GM23338 (cell line): ENCODE results near the gene PRSS58. TPM values are rescaled to one million over a fixed set of nuclear protein-coding genes. Genes with fewer than 3 reads are reported as not detected.

ENCODE experiments used
- ATAC-seq: fragments of 200-7000 bp; cut with Tn5 transposase; 3 replicates; pipeline ENCODE4 v1.9.1; 2020
- DNase-seq: peaks from one replicate; pipeline ENCODE4 v3.0.0-alpha.2; 2015; ENCODE audit warnings: low spot score
- H2AFZ ChIP-seq: fragments of 200-600 bp; sonication (generic); 2 replicates; pipeline ENCODE4 v1.8.0; 2016; ENCODE audit warnings: antibody characterized with exemption, mild to moderate bottlenecking, moderate library complexity
- H3F3A ChIP-seq: fragments of 200-600 bp; sonication (generic); replicated peaks from 2 replicates; pipeline ENCODE4 v1.8.0; 2017; ENCODE audit warnings: antibody characterized with exemption, mixed run types, low read depth
- H3K27ac ChIP-seq: fragments of 200-600 bp; sonication (generic); 2 replicates; pipeline ENCODE4 v1.6.1; 2016; ENCODE audit warnings: low read depth
- H3K27me3 ChIP-seq: fragments of 200-600 bp; sonication (generic); 2 replicates; pipeline ENCODE4 v1.8.0; 2016; ENCODE audit warnings: mild to moderate bottlenecking, mixed run types, moderate library complexity; ENCODE audit not compliant: insufficient read depth
- H3K36me3 ChIP-seq: fragments of 200-600 bp; sonication (generic); 2 replicates; pipeline ENCODE4 v1.8.0; 2016; ENCODE audit warnings: mild to moderate bottlenecking; ENCODE audit not compliant: insufficient read depth
- H3K4me1 ChIP-seq: fragments of 200-600 bp; sonication (generic); 2 replicates; pipeline ENCODE4 v1.8.0; 2016; ENCODE audit warnings: mild to moderate bottlenecking, moderate library complexity; ENCODE audit not compliant: insufficient read depth
- H3K4me2 ChIP-seq: fragments of 200-600 bp; sonication (generic); 2 replicates; pipeline ENCODE4 v1.7.1; 2017; ENCODE audit warnings: mixed run types
- H3K4me3 ChIP-seq: fragments of 200-600 bp; sonication (generic); 2 replicates; pipeline ENCODE4 v1.6.1; 2016; ENCODE audit warnings: mixed run types
- H3K79me2 ChIP-seq: fragments of 200-600 bp; sonication (generic); replicated peaks from 2 replicates; pipeline ENCODE4 v1.8.0; 2017; ENCODE audit warnings: mild to moderate bottlenecking; ENCODE audit not compliant: insufficient read depth
- H3K9me2 ChIP-seq: fragments of 200-600 bp; sonication (generic); 2 replicates; pipeline ENCODE4 v1.8.0; 2017; ENCODE audit not compliant: insufficient read depth
- H4K20me1 ChIP-seq: fragments of 200-600 bp; sonication (generic); replicated peaks from 2 replicates; pipeline ENCODE4 v1.8.0; 2017; ENCODE audit warnings: mild to moderate bottlenecking; ENCODE audit not compliant: insufficient read depth
- H3K27ac Mint-ChIP-seq: 2 replicates; pipeline ENCODE4 v1.8.0; 2020; ENCODE audit warnings: inconsistent platforms, mild to moderate bottlenecking, moderate library complexity, mixed read lengths
- H3K27me3 Mint-ChIP-seq: 3 replicates; pipeline ENCODE4 v1.8.0; 2022; ENCODE audit warnings: low read depth, mild to moderate bottlenecking, moderate library complexity, mixed read lengths, inconsistent platforms; ENCODE audit not compliant: insufficient read depth, poor library complexity
- H3K36me3 Mint-ChIP-seq: 3 replicates; pipeline ENCODE4 v1.8.0; 2021; ENCODE audit warnings: low read depth, mild to moderate bottlenecking, inconsistent platforms, moderate library complexity, mixed read lengths
- H3K4me1 Mint-ChIP-seq: 3 replicates; pipeline ENCODE4 v1.8.0; 2020; ENCODE audit warnings: mild to moderate bottlenecking, inconsistent platforms, mixed read lengths
- H3K4me3 Mint-ChIP-seq: 3 replicates; pipeline ENCODE4 v1.8.0; 2021; ENCODE audit warnings: moderate library complexity, mild to moderate bottlenecking, inconsistent platforms, mixed read lengths
- H3K9me3 Mint-ChIP-seq: 3 replicates; pipeline ENCODE4 v1.8.0; 2020; ENCODE audit warnings: moderate library complexity, mild to moderate bottlenecking, inconsistent platforms, mixed read lengths
- CREB1 ChIP-seq: fragments of 250-450 bp; sonication (Bioruptor Pico); IDR thresholded peaks from 2 replicates; pipeline ENCODE4 v1.5.0; 2020; ENCODE audit warnings: low read depth, mild to moderate bottlenecking, moderate library complexity
- ETS1 ChIP-seq: IDR thresholded peaks from 2 replicates; pipeline ENCODE4 v1.6.1; 2016; ENCODE audit warnings: antibody characterized with exemption
- EZH2 ChIP-seq: fragments of 200-600 bp; sonication (generic); IDR thresholded peaks from one replicate; pipeline ENCODE4 v1.8.0; 2017; ENCODE audit warnings: antibody characterized with exemption, mild to moderate bottlenecking, low read depth; ENCODE audit not compliant: unreplicated experiment
- EZH2phosphoT487 ChIP-seq: fragments of 200-600 bp; sonication (generic); IDR thresholded peaks from one replicate; pipeline ENCODE4 v1.8.1; 2018; ENCODE audit warnings: antibody characterized with exemption; ENCODE audit not compliant: unreplicated experiment
- JUNB ChIP-seq: IDR thresholded peaks from one replicate; pipeline ENCODE4 v1.6.1; 2016; ENCODE audit warnings: antibody characterized with exemption; ENCODE audit not compliant: unreplicated experiment
- NANOG ChIP-seq: IDR thresholded peaks from 2 replicates; pipeline ENCODE4 v1.6.1; 2016; ENCODE audit warnings: antibody characterized with exemption, borderline replicate concordance
- POLR2AphosphoS5 ChIP-seq: IDR thresholded peaks from 2 replicates; pipeline ENCODE4 v1.6.1; 2016; ENCODE audit warnings: antibody characterized with exemption, low read depth
- REST ChIP-seq: IDR thresholded peaks from one replicate; pipeline ENCODE4 v1.6.1; 2018; ENCODE audit warnings: antibody characterized with exemption; ENCODE audit not compliant: unreplicated experiment
- STAT1 ChIP-seq: IDR thresholded peaks from one replicate; pipeline ENCODE4 v1.6.1; 2016; ENCODE audit warnings: antibody characterized with exemption; ENCODE audit not compliant: unreplicated experiment
- ZNF114 ChIP-seq: fragments of 250-450 bp; sonication (Bioruptor Pico); IDR thresholded peaks from 2 replicates; pipeline ENCODE4 v1.5.0; 2020; ENCODE audit warnings: mild to moderate bottlenecking, moderate library complexity
- ZNF331 ChIP-seq: fragments of 250-450 bp; sonication (Bioruptor Pico); IDR thresholded peaks from 2 replicates; pipeline ENCODE4 v1.5.0; 2020; ENCODE audit warnings: low read depth, mild to moderate bottlenecking, moderate library complexity
- polyA plus RNA-seq: library from polyadenylated mRNA; unstranded; fragments of >200 nt; fragmentation: Nextera tagmentation; extraction: Ambion mirVana; gene quantifications from 2 replicates; pipeline ENCODE4 v1.2.1, GENCODE V29; 2016
- total RNA-seq: library from RNA; depleted of rRNA; stranded (reverse); fragments of >200 nt; shearing (Covaris generic); gene quantifications from 2 replicates; pipeline ENCODE4 v1.2.3, GENCODE V29; 2014
- TF ChIP-seq, protein P1 (sequence below), 2 experiments: fragments of 200-600 bp in 1 of 2; sonication (generic) in 1 of 2; conservative IDR thresholded peaks; 2 replicates each; pipeline versions ENCODE4 v1.5.1 to v1.6.1; 2016 to 2017; ENCODE audit warnings: antibody characterized with exemption in 2 of 2, low read depth in 2 of 2, mild to moderate bottlenecking in 2 of 2, moderate library complexity in 1 of 2
- TF ChIP-seq, protein P2 (sequence below): fragments of 250-450 bp; sonication (Bioruptor Pico); IDR thresholded peaks from 2 replicates; pipeline ENCODE4 v1.5.0; 2020; ENCODE audit warnings: mild to moderate bottlenecking, moderate library complexity

Gene PRSS58
- total and polyA plus RNA-seq, 2 experiments from 2014 or later: not detected

DNA sequence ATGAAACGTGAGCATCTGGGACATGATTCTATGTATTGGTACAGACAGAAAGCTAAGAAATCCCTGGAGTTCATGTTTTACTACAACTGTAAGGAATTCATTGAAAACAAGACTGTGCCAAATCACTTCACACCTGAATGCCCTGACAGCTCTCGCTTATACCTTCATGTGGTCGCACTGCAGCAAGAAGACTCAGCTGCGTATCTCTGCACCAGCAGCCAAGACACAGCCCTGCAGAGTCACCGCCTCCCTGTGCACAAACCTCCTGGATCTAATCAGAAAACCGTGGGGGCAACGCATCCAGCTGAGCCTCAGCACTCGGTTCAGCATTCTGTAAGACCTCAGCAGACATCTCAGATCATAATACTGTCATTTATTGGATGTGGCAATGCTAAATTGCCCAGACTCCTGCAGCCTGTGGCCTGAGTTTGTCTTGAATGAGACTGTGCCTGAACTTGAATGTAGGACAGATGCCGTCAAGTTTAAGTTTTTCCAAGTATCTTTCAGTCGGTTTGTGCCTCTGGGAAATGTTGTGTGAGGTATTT, 41.5 kb upstream of the PRSS58 start:
- no peak for DNase-seq
- Mint-ChIP-seq H3K9me3 (no peaks in the 10 kb centered on the region; the same call in 2 of the 3 replicates), H3K4me1 (peaks cover 12% of the 10 kb centered on the region), H3K27ac (no peak overlapping the region), H3K36me3 (no peaks in the 10 kb centered on the region), H3K4me3 (no peak overlapping the region), H3K27me3 (peaks cover 13% of the 10 kb centered on the region)
- peaks cover 3% of the 10 kb centered on the region; the same call in 1 of the 2 replicates for H3K27me3 ChIP-seq
- H4K20me1 ChIP-seq: no peaks in the 10 kb centered on the region
- H3K4me2 ChIP-seq: no peak overlapping the region
- no peak overlapping the region for H3K4me3 ChIP-seq
- peaks cover 7% of the 10 kb centered on the region; the same call in 1 of the 2 replicates for H3K9me2 ChIP-seq
- no peak for TF ChIP-seq ZNF331 (CRISPR knock-in tag)
- TF ChIP-seq, protein P1, sequence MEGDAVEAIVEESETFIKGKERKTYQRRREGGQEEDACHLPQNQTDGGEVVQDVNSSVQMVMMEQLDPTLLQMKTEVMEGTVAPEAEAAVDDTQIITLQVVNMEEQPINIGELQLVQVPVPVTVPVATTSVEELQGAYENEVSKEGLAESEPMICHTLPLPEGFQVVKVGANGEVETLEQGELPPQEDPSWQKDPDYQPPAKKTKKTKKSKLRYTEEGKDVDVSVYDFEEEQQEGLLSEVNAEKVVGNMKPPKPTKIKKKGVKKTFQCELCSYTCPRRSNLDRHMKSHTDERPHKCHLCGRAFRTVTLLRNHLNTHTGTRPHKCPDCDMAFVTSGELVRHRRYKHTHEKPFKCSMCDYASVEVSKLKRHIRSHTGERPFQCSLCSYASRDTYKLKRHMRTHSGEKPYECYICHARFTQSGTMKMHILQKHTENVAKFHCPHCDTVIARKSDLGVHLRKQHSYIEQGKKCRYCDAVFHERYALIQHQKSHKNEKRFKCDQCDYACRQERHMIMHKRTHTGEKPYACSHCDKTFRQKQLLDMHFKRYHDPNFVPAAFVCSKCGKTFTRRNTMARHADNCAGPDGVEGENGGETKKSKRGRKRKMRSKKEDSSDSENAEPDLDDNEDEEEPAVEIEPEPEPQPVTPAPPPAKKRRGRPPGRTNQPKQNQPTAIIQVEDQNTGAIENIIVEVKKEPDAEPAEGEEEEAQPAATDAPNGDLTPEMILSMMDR (conservative IDR thresholded peaks at IDR 0.05; ENCODE audit: low read depth in 2 of 2): no peak
- TF ChIP-seq, protein P2, sequence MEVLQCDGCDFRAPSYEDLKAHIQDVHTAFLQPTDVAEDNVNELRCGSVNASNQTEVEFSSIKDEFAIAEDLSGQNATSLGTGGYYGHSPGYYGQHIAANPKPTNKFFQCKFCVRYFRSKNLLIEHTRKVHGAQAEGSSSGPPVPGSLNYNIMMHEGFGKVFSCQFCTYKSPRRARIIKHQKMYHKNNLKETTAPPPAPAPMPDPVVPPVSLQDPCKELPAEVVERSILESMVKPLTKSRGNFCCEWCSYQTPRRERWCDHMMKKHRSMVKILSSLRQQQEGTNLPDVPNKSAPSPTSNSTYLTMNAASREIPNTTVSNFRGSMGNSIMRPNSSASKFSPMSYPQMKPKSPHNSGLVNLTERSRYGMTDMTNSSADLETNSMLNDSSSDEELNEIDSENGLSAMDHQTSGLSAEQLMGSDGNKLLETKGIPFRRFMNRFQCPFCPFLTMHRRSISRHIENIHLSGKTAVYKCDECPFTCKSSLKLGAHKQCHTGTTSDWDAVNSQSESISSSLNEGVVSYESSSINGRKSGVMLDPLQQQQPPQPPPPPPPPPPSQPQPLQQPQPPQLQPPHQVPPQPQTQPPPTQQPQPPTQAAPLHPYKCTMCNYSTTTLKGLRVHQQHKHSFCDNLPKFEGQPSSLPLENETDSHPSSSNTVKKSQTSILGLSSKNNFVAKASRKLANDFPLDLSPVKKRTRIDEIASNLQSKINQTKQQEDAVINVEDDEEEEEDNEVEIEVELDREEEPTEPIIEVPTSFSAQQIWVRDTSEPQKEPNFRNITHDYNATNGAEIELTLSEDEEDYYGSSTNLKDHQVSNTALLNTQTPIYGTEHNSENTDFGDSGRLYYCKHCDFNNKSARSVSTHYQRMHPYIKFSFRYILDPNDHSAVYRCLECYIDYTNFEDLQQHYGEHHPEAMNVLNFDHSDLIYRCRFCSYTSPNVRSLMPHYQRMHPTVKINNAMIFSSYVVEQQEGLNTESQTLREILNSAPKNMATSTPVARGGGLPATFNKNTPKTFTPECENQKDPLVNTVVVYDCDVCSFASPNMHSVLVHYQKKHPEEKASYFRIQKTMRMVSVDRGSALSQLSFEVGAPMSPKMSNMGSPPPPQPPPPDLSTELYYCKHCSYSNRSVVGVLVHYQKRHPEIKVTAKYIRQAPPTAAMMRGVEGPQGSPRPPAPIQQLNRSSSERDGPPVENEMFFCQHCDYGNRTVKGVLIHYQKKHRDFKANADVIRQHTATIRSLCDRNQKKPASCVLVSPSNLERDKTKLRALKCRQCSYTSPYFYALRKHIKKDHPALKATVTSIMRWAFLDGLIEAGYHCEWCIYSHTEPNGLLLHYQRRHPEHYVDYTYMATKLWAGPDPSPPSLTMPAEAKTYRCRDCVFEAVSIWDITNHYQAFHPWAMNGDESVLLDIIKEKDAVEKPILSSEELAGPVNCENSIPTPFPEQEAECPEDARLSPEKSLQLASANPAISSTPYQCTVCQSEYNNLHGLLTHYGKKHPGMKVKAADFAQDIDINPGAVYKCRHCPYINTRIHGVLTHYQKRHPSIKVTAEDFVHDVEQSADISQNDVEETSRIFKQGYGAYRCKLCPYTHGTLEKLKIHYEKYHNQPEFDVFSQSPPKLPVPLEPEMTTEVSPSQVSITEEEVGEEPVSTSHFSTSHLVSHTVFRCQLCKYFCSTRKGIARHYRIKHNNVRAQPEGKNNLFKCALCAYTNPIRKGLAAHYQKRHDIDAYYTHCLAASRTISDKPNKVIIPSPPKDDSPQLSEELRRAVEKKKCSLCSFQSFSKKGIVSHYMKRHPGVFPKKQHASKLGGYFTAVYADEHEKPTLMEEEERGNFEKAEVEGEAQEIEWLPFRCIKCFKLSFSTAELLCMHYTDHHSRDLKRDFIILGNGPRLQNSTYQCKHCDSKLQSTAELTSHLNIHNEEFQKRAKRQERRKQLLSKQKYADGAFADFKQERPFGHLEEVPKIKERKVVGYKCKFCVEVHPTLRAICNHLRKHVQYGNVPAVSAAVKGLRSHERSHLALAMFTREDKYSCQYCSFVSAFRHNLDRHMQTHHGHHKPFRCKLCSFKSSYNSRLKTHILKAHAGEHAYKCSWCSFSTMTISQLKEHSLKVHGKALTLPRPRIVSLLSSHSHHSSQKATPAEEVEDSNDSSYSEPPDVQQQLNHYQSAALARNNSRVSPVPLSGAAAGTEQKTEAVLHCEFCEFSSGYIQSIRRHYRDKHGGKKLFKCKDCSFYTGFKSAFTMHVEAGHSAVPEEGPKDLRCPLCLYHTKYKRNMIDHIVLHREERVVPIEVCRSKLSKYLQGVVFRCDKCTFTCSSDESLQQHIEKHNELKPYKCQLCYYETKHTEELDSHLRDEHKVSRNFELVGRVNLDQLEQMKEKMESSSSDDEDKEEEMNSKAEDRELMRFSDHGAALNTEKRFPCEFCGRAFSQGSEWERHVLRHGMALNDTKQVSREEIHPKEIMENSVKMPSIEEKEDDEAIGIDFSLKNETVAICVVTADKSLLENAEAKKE (CRISPR knock-in tag): no peak
- no peak for TF ChIP-seq REST
- TF ChIP-seq EZH2phosphoT487: no peak
- no peak for TF ChIP-seq EZH2
- no peak for TF ChIP-seq NANOG
- TF ChIP-seq POLR2AphosphoS5: no peak
- TF ChIP-seq ZNF114: no peak
- no peak for TF ChIP-seq CREB1 (CRISPR knock-in tag)
- TF ChIP-seq ETS1: no peak
- no peak for TF ChIP-seq STAT1
- no peak for TF ChIP-seq JUNB
- H2AFZ ChIP-seq: no peak overlapping the region
- no peaks in the 10 kb centered on the region for H3F3A ChIP-seq
- H3K36me3 ChIP-seq: no peaks in the 10 kb centered on the region
- no peaks in the 10 kb centered on the region for H3K79me2 ChIP-seq
- ATAC-seq: no peak
- no peaks in the 10 kb centered on the region; the same call in 1 of the 2 replicates for H3K4me1 ChIP-seq
- H3K27ac ChIP-seq: no peak overlapping the region
